ENCODE results near the gene THYN1.

THYN1 gene

DNA sequence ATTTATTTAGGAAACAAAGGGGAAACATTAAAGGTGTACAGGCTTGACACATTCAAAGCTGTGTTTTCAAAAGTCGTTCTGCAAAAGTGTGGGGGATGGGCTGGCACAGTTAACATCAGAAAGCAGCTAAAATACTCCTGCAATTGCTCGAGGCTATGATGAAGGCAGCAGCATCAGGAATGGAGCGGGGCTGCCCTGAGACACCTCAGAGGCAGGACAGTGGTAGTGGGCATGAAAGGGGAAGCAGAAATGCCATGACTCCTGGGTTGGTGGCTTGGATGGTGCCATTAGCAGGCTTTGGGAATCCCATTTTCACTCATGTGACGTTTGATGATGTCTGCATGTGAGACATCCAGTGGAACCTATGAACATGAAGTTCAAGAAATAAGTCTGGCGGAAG lies 30.0 kb downstream of the THYN1 start:
- no peak for DNase-seq (ENCODE audit: low spot score)

DNA sequence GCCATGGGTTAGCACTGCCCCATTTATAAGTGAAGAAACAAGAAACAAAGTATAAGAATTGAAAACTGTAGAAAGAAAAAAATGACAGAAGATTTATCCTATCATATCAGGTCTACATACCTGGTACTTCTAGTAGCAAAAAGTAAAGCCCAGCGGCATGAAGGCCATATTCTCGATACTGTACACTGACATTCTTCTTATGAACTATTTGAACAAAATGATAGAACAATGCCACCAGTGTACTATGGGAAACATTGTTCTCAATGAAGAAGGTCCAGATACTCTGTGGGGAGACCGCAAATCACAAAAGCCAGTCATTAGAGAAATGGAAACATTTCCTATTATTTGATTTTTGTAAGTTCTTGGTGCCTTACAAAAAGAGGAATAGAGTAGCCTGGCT lies 36.3 kb downstream of the THYN1 start:
- DNase-seq (ENCODE audit: low spot score), result no peak

DNA sequence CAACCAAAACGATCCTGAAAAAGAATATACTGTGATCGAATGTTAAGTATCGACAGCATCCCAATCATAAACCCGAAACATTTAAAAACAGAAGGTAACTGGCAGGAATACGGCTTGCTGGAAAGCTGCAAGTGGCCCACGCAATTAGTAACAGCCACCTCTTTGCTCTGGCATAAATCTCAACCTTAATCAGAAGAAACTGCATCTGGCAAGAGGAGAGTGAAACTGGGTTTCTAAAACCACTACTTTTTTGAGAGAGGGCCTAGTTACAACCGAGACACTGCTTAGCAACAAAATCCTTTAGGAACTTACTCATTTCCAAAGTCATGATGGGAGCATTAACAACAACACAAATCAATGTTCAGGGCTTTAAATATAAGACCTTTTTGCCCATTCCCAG lies 37.3 kb downstream of the THYN1 start:
- DNase-seq (ENCODE audit: low spot score), result no peak

DNA sequence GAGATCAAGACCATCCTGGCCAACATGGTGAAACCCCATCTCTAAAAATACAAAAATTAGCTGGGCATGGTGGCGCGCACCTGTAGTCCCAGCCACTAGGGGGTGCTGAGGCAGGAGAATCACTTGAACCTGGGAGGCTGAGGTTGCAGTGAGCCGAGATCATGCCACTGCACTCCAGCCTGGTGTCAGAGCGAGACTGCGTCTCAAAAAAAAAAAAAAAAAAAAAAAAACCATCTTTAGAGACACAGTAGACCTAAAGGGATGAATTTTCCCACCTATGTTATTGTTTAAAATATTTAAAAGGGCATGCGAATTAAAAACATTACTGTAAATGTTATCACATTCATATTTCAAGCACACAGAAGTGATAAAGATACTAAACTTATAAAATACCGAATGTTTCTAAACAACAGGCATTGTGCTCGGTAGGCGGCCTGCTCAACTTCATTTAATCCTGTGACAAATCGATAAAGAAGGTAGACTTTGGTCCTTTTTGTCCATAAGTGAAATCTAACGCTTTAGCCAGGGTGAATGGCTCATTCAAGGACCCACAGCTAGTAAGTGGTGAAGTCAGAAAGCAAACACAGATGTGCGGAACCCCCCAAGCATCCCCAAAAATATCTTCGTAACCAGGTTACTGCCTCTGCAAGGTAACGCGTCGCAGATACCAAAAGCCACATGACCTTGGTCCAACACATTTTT lies 45.5 kb downstream of the THYN1 start:
- DNase-seq (ENCODE audit: low spot score), result no peak

DNA sequence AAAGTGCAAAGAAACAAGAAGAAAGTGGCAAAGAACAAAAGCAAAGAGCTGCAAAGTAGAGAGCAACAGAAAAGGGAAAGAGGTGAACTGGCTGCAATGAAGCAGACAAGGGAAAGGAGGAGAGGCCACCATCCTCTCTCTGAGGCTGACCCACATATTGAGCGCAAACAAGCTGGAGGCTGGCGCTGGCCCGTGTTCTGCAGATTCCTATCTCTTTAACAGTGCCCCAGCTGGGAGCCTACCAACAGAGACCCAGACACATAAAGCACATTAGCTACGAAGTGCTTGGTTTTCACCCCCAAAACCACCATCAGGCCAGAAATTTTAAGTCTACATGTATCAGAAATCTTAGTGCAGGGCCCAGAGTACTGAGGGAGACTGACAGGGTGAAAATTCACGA lies 47.0 kb downstream of the THYN1 start:
- no peak for DNase-seq (ENCODE audit: low spot score)

DNA sequence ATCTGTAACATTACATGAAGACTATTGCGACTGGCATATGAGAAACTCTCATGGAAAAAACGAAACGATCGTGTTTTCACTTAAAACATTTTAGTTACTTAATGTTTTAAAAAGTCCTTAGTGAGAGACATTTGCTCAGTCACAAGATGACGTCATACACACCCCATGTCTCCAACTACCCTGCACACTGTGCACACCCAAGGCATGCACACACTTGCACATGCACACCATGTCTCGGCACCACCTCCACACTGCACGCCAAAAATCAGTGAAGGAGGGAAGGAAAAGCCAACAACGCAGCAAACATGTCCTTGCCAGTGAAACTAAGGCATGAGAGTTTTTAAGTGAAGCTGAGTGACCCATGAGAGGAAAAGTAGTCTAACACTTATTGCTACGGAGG lies 47.4 kb downstream of the THYN1 start:
- no peak for DNase-seq (ENCODE audit: low spot score)

DNA sequence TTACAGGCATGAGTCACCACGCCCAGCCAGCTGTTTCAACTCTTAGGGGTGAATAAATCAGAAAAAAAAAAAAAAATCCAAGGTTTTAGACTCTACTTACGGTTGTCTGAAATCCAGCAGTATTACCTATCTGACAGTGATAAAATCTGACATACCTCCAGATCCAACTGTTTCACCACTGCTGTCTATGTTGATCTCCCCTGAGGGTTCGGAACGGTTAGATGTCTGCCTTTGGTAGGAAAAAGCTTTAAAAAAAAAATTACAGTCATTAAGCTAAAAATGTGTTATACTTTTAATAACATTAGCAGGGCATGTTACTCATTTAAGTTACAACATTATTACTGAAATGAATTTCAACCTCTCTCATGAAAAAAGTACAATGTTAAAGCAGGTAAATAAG lies 50.5 kb downstream of the THYN1 start:
- no peak for DNase-seq (ENCODE audit: low spot score)

DNA sequence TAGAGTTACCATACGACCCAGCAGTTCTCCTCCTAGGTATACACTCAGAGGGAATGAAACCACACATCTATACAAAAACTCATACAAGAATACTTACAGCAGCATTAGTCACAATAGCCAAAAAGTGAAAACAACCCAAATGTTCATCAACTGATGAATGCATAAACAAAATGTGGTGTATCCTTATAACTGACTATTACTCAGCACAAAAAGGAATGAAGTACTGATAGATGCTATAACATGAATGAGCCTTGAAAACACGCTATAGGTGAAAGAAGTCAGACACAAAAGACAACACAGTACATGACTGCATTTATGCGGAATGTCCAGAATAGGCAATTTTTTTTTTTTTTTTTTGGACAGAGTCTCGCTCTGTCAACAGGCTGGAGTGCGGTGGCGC lies 52.5 kb downstream of the THYN1 start:
- DNase-seq (ENCODE audit: low spot score), result no peak

DNA sequence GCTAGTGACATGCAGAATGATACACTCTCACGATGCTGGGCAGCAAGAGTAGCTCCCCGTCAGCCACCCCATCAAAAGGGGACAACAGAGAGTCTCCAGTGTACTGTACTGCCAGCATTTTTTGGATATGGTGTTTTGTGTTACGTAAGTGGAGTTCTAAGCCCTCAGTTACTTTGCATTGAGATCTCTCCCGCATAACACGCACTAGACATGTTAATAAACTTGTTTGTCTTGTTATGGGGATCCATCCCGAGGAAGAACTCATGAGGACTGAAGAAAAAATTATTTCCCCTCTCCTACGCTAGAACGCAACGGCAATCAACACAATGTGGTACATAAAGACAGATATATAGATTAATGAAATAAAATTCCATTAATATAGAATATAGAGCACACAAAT lies 53.6 kb downstream of the THYN1 start:
- DNase-seq (ENCODE audit: low spot score), result no peak
